H9 (cell line): ENCODE results near the gene TRHDE. TPM values are rescaled to one million over a fixed set of nuclear protein-coding genes. Genes with fewer than 3 reads are reported as not detected.

Experiments
- DNase-seq: peaks from one replicate; pipeline ENCODE4 v3.0.0-alpha.2; 2017
- H2AFZ ChIP-seq: one replicate; pipeline ENCODE4 v1.6.1; 2013; ENCODE audit warnings: mild to moderate bottlenecking, low read length, control low read depth, moderate library complexity
- H2AK5ac ChIP-seq: 2 replicates; pipeline ENCODE4 v1.6.1; 2013; ENCODE audit warnings: low read length, control low read depth, mixed read lengths; ENCODE audit not compliant: insufficient read length
- H2BK120ac ChIP-seq: one replicate; pipeline ENCODE4 v1.6.1; 2013; ENCODE audit warnings: low read depth, mild to moderate bottlenecking, low read length, control low read depth, inconsistent platforms; ENCODE audit not compliant: poor library complexity, severe bottlenecking
- H2BK12ac ChIP-seq: 2 replicates; pipeline ENCODE4 v1.6.1; 2013; ENCODE audit warnings: low read length, control low read depth, mixed read lengths, low read depth; ENCODE audit not compliant: insufficient read length
- H2BK15ac ChIP-seq: 2 replicates; pipeline ENCODE4 v1.6.1; 2013; ENCODE audit warnings: low read depth, low read length, control low read depth
- H2BK20ac ChIP-seq: one replicate; pipeline ENCODE4 v1.6.1; 2013; ENCODE audit warnings: low read depth, mild to moderate bottlenecking, low read length, control low read depth, inconsistent platforms; ENCODE audit not compliant: poor library complexity, severe bottlenecking
- H2BK5ac ChIP-seq: 2 replicates; pipeline ENCODE4 v1.6.1; 2013; ENCODE audit warnings: low read length, control low read depth, mixed read lengths; ENCODE audit not compliant: insufficient read length
- H3K14ac ChIP-seq: 2 replicates; pipeline ENCODE4 v1.6.1; 2013; ENCODE audit warnings: low read length, control low read depth; ENCODE audit not compliant: insufficient read depth
- H3K18ac ChIP-seq: 2 replicates; pipeline ENCODE4 v1.6.1; 2013; ENCODE audit warnings: low read depth, mild to moderate bottlenecking, mixed read lengths, low read length, control low read depth; ENCODE audit not compliant: insufficient read length
- H3K23ac ChIP-seq: 2 replicates; pipeline ENCODE4 v1.6.1; 2013; ENCODE audit warnings: low read length, control low read depth, mixed read lengths, low read depth; ENCODE audit not compliant: insufficient read length
- H3K23me2 ChIP-seq: 2 replicates; pipeline ENCODE4 v1.6.1; 2013; ENCODE audit warnings: low read depth, mild to moderate bottlenecking, mixed read lengths, low read length, control low read depth; ENCODE audit not compliant: insufficient read length, poor library complexity, severe bottlenecking
- H3K27ac ChIP-seq: 2 replicates; pipeline ENCODE4 v1.5.1; 2013; ENCODE audit warnings: low read length, control low read depth, mixed read lengths, low read depth; ENCODE audit not compliant: insufficient read length
- H3K27me3 ChIP-seq: 2 replicates; pipeline ENCODE4 v1.6.1; 2013; ENCODE audit warnings: low read length, control low read depth, inconsistent platforms; ENCODE audit not compliant: insufficient read depth
- H3K4ac ChIP-seq: 2 replicates; pipeline ENCODE4 v1.6.1; 2013; ENCODE audit warnings: low read depth, mild to moderate bottlenecking, control low read depth, inconsistent platforms, low read length, moderate library complexity
- H3K4me1 ChIP-seq: 2 replicates; pipeline ENCODE4 v1.6.1; 2013; ENCODE audit warnings: low read length, control low read depth, inconsistent platforms; ENCODE audit not compliant: insufficient read depth
- H3K4me2 ChIP-seq: 2 replicates; pipeline ENCODE4 v1.6.1; 2013; ENCODE audit warnings: low read length, control low read depth, mixed read lengths; ENCODE audit not compliant: insufficient read length, insufficient read depth
- H3K56ac ChIP-seq: 2 replicates; pipeline ENCODE4 v1.6.1; 2013; ENCODE audit warnings: low read depth, mild to moderate bottlenecking, mixed read lengths, low read length, control low read depth; ENCODE audit not compliant: insufficient read length
- H3K79me1 ChIP-seq: 2 replicates; pipeline ENCODE4 v1.6.1; 2013; ENCODE audit warnings: low read depth, mild to moderate bottlenecking, moderate library complexity, low read length, control low read depth, inconsistent platforms; ENCODE audit not compliant: insufficient read depth, poor library complexity, severe bottlenecking
- H3K79me2 ChIP-seq: 2 replicates; pipeline ENCODE4 v1.6.1; 2013; ENCODE audit warnings: low read length, control low read depth, inconsistent platforms; ENCODE audit not compliant: insufficient read depth
- H3K9ac ChIP-seq: 2 replicates; pipeline ENCODE4 v1.6.1; 2013; ENCODE audit warnings: low read length, control low read depth, mixed read lengths; ENCODE audit not compliant: insufficient read length; ENCODE audit errors: extremely low read depth
- H3K9me3 ChIP-seq: one replicate; pipeline ENCODE4 v1.6.1; 2013; ENCODE audit warnings: low read depth, low read length, inconsistent platforms; ENCODE audit not compliant: control insufficient read depth
- H3T11ph ChIP-seq: one replicate; pipeline ENCODE4 v1.6.1; 2013; ENCODE audit warnings: mild to moderate bottlenecking, low read length, control low read depth, inconsistent platforms
- H4K20me1 ChIP-seq: one replicate; pipeline ENCODE4 v1.6.1; 2013; ENCODE audit not compliant: control insufficient read depth, insufficient read length, insufficient read depth
- H4K5ac ChIP-seq: 2 replicates; pipeline ENCODE4 v1.6.1; 2013; ENCODE audit warnings: low read depth, mild to moderate bottlenecking, mixed read lengths, low read length, control low read depth; ENCODE audit not compliant: insufficient read length
- H4K8ac ChIP-seq: replicated peaks from 2 replicates; pipeline ENCODE4 v1.6.1; 2013; ENCODE audit warnings: low read length, control low read depth, mixed read lengths, low read depth; ENCODE audit not compliant: insufficient read length
- H4K91ac ChIP-seq: 2 replicates; pipeline ENCODE4 v1.6.1; 2013; ENCODE audit warnings: low read depth, mild to moderate bottlenecking, moderate library complexity, mixed read lengths, low read length, control low read depth; ENCODE audit not compliant: insufficient read length
- H3K27ac Mint-ChIP-seq, 3 experiments: 2 replicates in 2 of 3; 3 replicates in 1 of 3; pipeline ENCODE4 v1.8.0; 2020 to 2021; ENCODE audit warnings: mixed read lengths in 3 of 3, mild to moderate bottlenecking in 1 of 3, moderate library complexity in 1 of 3
- H3K27me3 Mint-ChIP-seq: 2 replicates; pipeline ENCODE4 v1.8.0; 2021; ENCODE audit warnings: low read depth, mild to moderate bottlenecking, moderate library complexity, mixed read lengths
- H3K36me3 Mint-ChIP-seq, 3 experiments: 2 replicates in 2 of 3; 3 replicates in 1 of 3; pipeline ENCODE4 v1.8.0; 2020 to 2021; ENCODE audit warnings: low read depth in 3 of 3, mixed read lengths in 3 of 3; ENCODE audit not compliant: insufficient read depth in 1 of 3
- H3K4me1 Mint-ChIP-seq, 2 experiments: 2 replicates each; pipeline ENCODE4 v1.8.0; 2020; ENCODE audit warnings: mixed read lengths in 2 of 2
- H3K4me3 Mint-ChIP-seq, 2 experiments: 2 replicates in 1 of 2; 3 replicates in 1 of 2; pipeline ENCODE4 v1.8.0; 2020 to 2021; ENCODE audit warnings: mild to moderate bottlenecking in 2 of 2, mixed read lengths in 2 of 2, moderate library complexity in 1 of 2
- H3K9me3 Mint-ChIP-seq, 2 experiments: 2 replicates in 1 of 2; 3 replicates in 1 of 2; pipeline ENCODE4 v1.8.0; 2020; ENCODE audit warnings: mild to moderate bottlenecking in 2 of 2, mixed read lengths in 2 of 2, moderate library complexity in 1 of 2
- WGBS: extraction: QIAGEN DNeasy Blood & Tissue Kit; methylation state at CpG from one replicate; pipeline ENCODE4 v1.1.7; 2013; ENCODE audit warnings: missing lambda C conversion rate, low lambda C conversion rate, mixed read lengths; ENCODE audit not compliant: insufficient read length; ENCODE audit errors: extremely low coverage; 5-methylcytosine and 5-hydroxymethylcytosine counted together
- total RNA-seq: library from RNA; stranded (reverse); gene quantifications from 2 replicates; pipeline ENCODE4 v1.2.1, GENCODE V29; 2021
- TF ChIP-seq, protein P1 (sequence below): fragments of 200-600 bp; sonication (generic); conservative IDR thresholded peaks from 3 replicates; pipeline ENCODE4 v1.8.0; 2021; ENCODE audit warnings: antibody characterized with exemption, mild to moderate bottlenecking

TRHDE gene
- total RNA-seq, 1 experiment from 2014 or later, result 1.0 TPM

DNA sequence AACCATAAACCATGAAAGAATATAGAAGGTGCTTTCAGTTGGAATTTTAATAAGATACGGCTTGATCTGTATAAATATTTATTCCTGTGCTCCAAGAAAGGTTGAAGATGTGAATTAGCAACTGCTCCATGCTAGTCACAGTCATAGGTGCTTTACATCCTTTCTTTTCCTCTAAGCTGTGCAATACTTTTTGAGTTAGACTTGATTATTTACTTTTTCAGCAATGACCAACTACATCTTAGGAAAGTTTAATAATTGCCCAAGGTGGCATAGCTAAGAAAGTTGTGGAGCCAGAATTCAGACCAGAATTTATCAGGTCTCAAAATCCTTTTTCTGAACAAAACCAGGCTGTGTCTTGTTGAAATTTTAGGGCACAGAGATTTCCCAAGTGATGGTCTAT is 13.7 kb downstream of the TRHDE start:
- H2AFZ ChIP-seq, result no peak overlapping the region
- no peaks in the 10 kb centered on the region for H3K23me2 ChIP-seq
- no peak for DNase-seq
- H4K91ac ChIP-seq, result no peak overlapping the region
- H3K14ac ChIP-seq, result no peak overlapping the region
- no peaks in the 10 kb centered on the region for H3K9me3 ChIP-seq
- no peaks in the 10 kb centered on the region; a peak in 1 of 7 replicates for H3K36me3 Mint-ChIP-seq
- H3K27ac Mint-ChIP-seq, result no peak overlapping the region
- H3K9ac ChIP-seq, result no peak overlapping the region
- no peak overlapping the region for H2BK15ac ChIP-seq
- no peak overlapping the region for H3K4ac ChIP-seq
- no peaks in the 10 kb centered on the region for H3K79me1 ChIP-seq
- H2BK12ac ChIP-seq, result no peak overlapping the region
- peaks cover 14 to 16% of the 10 kb centered on the region in 2 experiments for H3K4me1 Mint-ChIP-seq
- TF ChIP-seq, protein P1, sequence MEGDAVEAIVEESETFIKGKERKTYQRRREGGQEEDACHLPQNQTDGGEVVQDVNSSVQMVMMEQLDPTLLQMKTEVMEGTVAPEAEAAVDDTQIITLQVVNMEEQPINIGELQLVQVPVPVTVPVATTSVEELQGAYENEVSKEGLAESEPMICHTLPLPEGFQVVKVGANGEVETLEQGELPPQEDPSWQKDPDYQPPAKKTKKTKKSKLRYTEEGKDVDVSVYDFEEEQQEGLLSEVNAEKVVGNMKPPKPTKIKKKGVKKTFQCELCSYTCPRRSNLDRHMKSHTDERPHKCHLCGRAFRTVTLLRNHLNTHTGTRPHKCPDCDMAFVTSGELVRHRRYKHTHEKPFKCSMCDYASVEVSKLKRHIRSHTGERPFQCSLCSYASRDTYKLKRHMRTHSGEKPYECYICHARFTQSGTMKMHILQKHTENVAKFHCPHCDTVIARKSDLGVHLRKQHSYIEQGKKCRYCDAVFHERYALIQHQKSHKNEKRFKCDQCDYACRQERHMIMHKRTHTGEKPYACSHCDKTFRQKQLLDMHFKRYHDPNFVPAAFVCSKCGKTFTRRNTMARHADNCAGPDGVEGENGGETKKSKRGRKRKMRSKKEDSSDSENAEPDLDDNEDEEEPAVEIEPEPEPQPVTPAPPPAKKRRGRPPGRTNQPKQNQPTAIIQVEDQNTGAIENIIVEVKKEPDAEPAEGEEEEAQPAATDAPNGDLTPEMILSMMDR, result no peak
- no peak overlapping the region for H2BK120ac ChIP-seq
- H2BK5ac ChIP-seq, result no peak overlapping the region
- no peaks in the 10 kb centered on the region for H3K9me3 Mint-ChIP-seq
- H3K4me2 ChIP-seq, result no peak overlapping the region
- no peak overlapping the region for H2BK20ac ChIP-seq
- no peak overlapping the region for H3K27ac ChIP-seq
- H2AK5ac ChIP-seq, result no peak overlapping the region
- H3K4me1 ChIP-seq, result no peaks in the 10 kb centered on the region; the same call in 1 of the 2 replicates
- no peaks in the 10 kb centered on the region for H3K79me2 ChIP-seq
- no peaks in the 10 kb centered on the region for H3K27me3 Mint-ChIP-seq
- no peak overlapping the region for H3K23ac ChIP-seq
- H3T11ph ChIP-seq, result no peak overlapping the region
- H3K18ac ChIP-seq, result no peak overlapping the region
- H4K20me1 ChIP-seq, result no peaks in the 10 kb centered on the region
- H3K27me3 ChIP-seq, result no peaks in the 10 kb centered on the region
- no CpG with 5 or more reads among the region's 1 CpG for WGBS
- no peak overlapping the region for H4K8ac ChIP-seq
- H4K5ac ChIP-seq, result no peak overlapping the region
- H3K4me3 Mint-ChIP-seq, result no peak overlapping the region
- H3K56ac ChIP-seq, result no peak overlapping the region
